ENCODE results near the gene SLC25A39.

The SLC25A39 gene

GRCh38 chr17:44272321-44272951 lies 52.2 kb downstream of the SLC25A39 start:
- DNase-seq, result no peak
